SK-N-SH (cell line): Measurements from ENCODE around the gene MYCBPAP. TPM values are rescaled to one million over a fixed set of nuclear protein-coding genes. Genes with fewer than 3 reads are reported as not detected.
A peak's percentile ranks its signal among the peaks of the same experiment; 100 is the strongest.

Experiments
- CTCF ChIA-PET: fragments of 300-600, 350-600 bp; formaldehyde crosslinking; extraction: SDS; loops from one replicate; lab custom pipeline; 2021; lab: Yijun Ruan, JAX
- POLR2A ChIA-PET: fragments of 350-600 bp; sonication (Branson Sonifier 250); formaldehyde crosslinking; extraction: SDS; loops from one replicate; lab custom pipeline; 2020; ENCODE audit warnings: antibody characterized with exemption, inconsistent platforms; lab: Yijun Ruan, JAX
- DNase-seq: peaks from one replicate; pipeline ENCODE4 v3.0.0; 2012
- H2AFZ ChIP-seq: fragments of 200-600 bp; sonication (generic); 2 replicates; pipeline ENCODE4 v1.8.1; 2016; ENCODE audit warnings: antibody characterized with exemption, mild to moderate bottlenecking, low read depth
- H3F3A ChIP-seq: fragments of 200-600 bp; sonication (generic); replicated peaks from 2 replicates; pipeline ENCODE3; 2016; ENCODE audit warnings: antibody characterized with exemption, mild to moderate bottlenecking; ENCODE audit not compliant: insufficient read depth
- H3K27ac ChIP-seq, 2 experiments: fragments of 200-500 bp in 1 of 2; fragments of 200-600 bp in 1 of 2; sonication (Bioruptor generic) in 1 of 2; sonication (generic), shearing (Covaris generic) in 1 of 2; 2 replicates each; pipeline versions ENCODE4 v1.5.1 to v1.6.1; 2014 to 2016; ENCODE audit warnings: low read depth in 2 of 2, inconsistent platforms in 1 of 2, low read length in 1 of 2, mild to moderate bottlenecking in 1 of 2, mixed read lengths in 1 of 2
- H3K27me3 ChIP-seq: fragments of 200-600 bp; sonication (generic), shearing (Covaris generic); 2 replicates; pipeline ENCODE4 v1.6.1; 2016; ENCODE audit warnings: mixed run types; ENCODE audit not compliant: insufficient read depth
- H3K36me3 ChIP-seq, 2 experiments: fragments of 200-500 bp in 1 of 2; fragments of 200-600 bp in 1 of 2; sonication (Bioruptor generic) in 1 of 2; sonication (generic) in 1 of 2; replicated peaks in 1 of 2; 2 replicates each; pipeline versions ENCODE3 to v1.5.1; 2014 to 2016; ENCODE audit warnings: low read length in 1 of 2, mild to moderate bottlenecking in 1 of 2; ENCODE audit not compliant: insufficient read depth in 2 of 2, control insufficient read depth in 1 of 2
- H3K4me1 ChIP-seq, 2 experiments: fragments of 200-500 bp in 1 of 2; fragments of 200-600 bp in 1 of 2; sonication (Bioruptor generic) in 1 of 2; sonication (generic), shearing (Covaris generic) in 1 of 2; 2 replicates each; pipeline versions ENCODE4 v1.5.1 to v1.6.1; 2014 to 2016; ENCODE audit warnings: low read depth in 1 of 2, low read length in 1 of 2, mixed run types in 1 of 2; ENCODE audit not compliant: insufficient read depth in 2 of 2, control insufficient read depth in 1 of 2
- H3K4me2 ChIP-seq: fragments of 200-600 bp; sonication (generic), shearing (Covaris generic); 2 replicates; pipeline ENCODE4 v1.6.1; 2017; ENCODE audit warnings: mixed run types
- H3K4me3 ChIP-seq, 2 experiments: fragments of 200-500 bp in 1 of 2; fragments of 200-600 bp in 1 of 2; sonication (Bioruptor generic) in 1 of 2; sonication (generic), shearing (Covaris generic) in 1 of 2; 2 replicates each; pipeline versions ENCODE4 v1.5.1 to v1.8.1; 2014 to 2016; ENCODE audit warnings: low read depth in 2 of 2, inconsistent platforms in 1 of 2, low read length in 1 of 2, mild to moderate bottlenecking in 1 of 2, mixed read lengths in 1 of 2, moderate library complexity in 1 of 2
- H3K79me2 ChIP-seq: fragments of 200-600 bp; sonication (generic); 2 replicates; pipeline ENCODE4 v1.8.1; 2017; ENCODE audit warnings: mild to moderate bottlenecking; ENCODE audit not compliant: insufficient read depth
- H3K9ac ChIP-seq: fragments of 200-600 bp; sonication (generic); 2 replicates; pipeline ENCODE4 v1.6.1; 2017; ENCODE audit warnings: mixed run types
- H3K9me2 ChIP-seq: fragments of 200-600 bp; sonication (generic); 2 replicates; pipeline ENCODE4 v1.6.1; 2017; ENCODE audit warnings: mixed run types
- H3K9me3 ChIP-seq: fragments of 200-600 bp; sonication (generic); 2 replicates; pipeline ENCODE4 v1.6.1; 2017; ENCODE audit warnings: mixed run types, mild to moderate bottlenecking, moderate library complexity
- H4K20me1 ChIP-seq: fragments of 200-600 bp; sonication (generic); 2 replicates; pipeline ENCODE4 v1.6.1; 2017; ENCODE audit warnings: mild to moderate bottlenecking, mixed run types; ENCODE audit not compliant: insufficient read depth
- RCOR1 ChIP-seq: fragments of 150-350 bp; IDR thresholded peaks from 2 replicates; pipeline ENCODE4 v1.6.1; 2017; ENCODE audit warnings: antibody characterized with exemption, low read length
- RFX5 ChIP-seq: IDR thresholded peaks from 2 replicates; pipeline ENCODE4 v1.6.1; 2012; ENCODE audit warnings: mild to moderate bottlenecking, improper control_type of control experiment, low read length
- SIN3A ChIP-seq: IDR thresholded peaks from 2 replicates; pipeline ENCODE4 v1.6.1; 2012; ENCODE audit warnings: low read depth, mild to moderate bottlenecking, low read length, moderate library complexity, borderline replicate concordance
- WGBS: methylation state at CpG from one replicate; pipeline ENCODE4 v1.1.6; 2017; ENCODE audit warnings: low lambda C conversion rate; 5-methylcytosine and 5-hydroxymethylcytosine counted together
- polyA plus RNA-seq, 3 experiments: library from polyadenylated mRNA; depleted of rRNA; stranded (reverse); fragments of >200 nt; gene quantifications; 2 replicates each; pipeline ENCODE4 v1.2.3, GENCODE V29; 2012
- TF ChIP-seq, protein P1 (sequence below): IDR thresholded peaks from 2 replicates; pipeline ENCODE4; 2012
- TF ChIP-seq, protein P2 (sequence below): IDR thresholded peaks from 2 replicates; pipeline ENCODE4 v1.6.1; 2012; ENCODE audit warnings: mild to moderate bottlenecking, low read depth, low read length, moderate library complexity
- TF ChIP-seq, protein P3 (sequence below): IDR thresholded peaks from 2 replicates; pipeline ENCODE4 v1.4.0; 2012; ENCODE audit warnings: low read depth, borderline replicate concordance
- TF ChIP-seq, protein P4 (sequence below): fragments of 150-350 bp; IDR thresholded peaks from 2 replicates; pipeline ENCODE4 v1.6.1; 2016; ENCODE audit warnings: mild to moderate bottlenecking, low read depth, low read length

The MYCBPAP gene
- polyA plus RNA-seq, 1 of the 3 experiments (the other 2 are of a cell fraction): 2.4 TPM

DNA sequence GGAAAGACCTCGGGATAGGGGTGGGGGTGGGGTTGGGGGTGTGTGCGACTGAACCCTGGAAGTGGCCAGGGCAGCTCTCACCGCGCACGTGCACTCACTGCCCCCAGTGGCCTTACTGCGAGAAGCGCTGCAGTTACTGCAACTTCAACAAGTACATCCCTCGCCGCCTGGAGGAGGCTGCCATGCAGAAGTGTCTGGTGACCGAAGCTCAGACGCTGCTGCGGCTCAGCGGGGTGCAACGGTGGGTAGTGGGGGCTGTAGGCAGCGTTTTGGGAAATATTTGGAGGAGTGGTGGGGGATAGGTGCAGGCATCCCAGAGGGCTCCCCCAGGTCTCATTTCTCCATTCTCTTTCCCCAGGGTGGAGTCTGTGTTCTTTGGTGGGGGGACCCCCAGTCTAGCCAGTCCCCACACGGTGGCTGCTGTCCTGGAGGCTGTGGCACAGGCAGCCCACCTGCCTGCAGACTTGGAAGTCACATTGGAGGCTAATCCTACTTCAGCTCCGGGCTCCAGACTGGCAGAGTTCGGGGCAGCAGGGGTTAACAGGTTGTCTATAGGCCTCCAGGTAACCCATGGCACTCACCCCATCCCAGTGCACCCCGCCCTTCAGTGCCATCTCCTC lies 28.6 kb upstream of the MYCBPAP start (continued):
- TF ChIP-seq, protein P1, sequence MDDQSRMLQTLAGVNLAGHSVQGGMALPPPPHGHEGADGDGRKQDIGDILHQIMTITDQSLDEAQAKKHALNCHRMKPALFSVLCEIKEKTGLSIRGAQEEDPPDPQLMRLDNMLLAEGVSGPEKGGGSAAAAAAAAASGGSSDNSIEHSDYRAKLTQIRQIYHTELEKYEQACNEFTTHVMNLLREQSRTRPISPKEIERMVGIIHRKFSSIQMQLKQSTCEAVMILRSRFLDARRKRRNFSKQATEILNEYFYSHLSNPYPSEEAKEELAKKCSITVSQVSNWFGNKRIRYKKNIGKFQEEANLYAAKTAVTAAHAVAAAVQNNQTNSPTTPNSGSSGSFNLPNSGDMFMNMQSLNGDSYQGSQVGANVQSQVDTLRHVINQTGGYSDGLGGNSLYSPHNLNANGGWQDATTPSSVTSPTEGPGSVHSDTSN: no peak

DNA sequence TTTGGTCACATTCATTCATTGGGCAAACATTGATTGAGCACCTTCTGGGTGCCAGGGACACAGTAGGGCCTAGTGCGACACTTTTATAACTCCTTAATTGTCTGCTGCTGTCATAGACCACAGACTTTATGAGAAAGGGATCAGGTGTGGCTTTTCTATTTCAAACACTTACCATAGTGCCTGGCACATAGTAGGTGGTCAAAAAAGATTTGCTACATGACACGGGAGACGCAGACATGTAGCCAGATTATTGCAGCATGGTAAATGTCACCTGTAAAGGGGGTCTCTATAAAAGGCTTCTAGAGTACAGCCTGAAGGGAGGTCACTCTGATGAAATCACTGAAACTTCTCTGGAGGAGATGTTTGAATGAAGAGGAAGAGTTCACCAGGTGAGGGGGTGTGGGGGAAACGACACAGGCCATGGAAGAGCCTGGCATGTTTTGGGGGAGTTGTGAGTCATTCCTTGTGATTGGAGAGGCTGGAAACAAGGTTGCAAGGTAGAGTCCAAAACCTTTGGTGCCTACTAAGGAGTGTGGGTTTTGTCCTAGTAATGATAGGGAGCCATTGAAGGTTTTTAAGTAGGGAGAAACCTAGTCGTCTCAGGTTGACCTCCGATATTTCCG lies 28.0 kb upstream of the MYCBPAP start:
- 97% methylated on average over 7 of the region's 7 CpGs for WGBS
- Histone ChIP-seq H2AFZ (no peak overlapping the region), H3K4me1 (peaks cover 10 to 17% of the 10 kb centered on the region in 2 experiments; a peak in 2 of 4 replicates), H3K27me3 (no peaks in the 10 kb centered on the region), H3K4me3 (peak overlapping the region; percentile 80 to 90; a peak in 2 of 4 replicates), H3F3A (peaks cover 17% of the 10 kb centered on the region), H3K9me2 (no peaks in the 10 kb centered on the region), H3K9me3 (no peaks in the 10 kb centered on the region), H4K20me1 (no peaks in the 10 kb centered on the region), H3K27ac (no peak overlapping the region), H3K36me3 (peaks cover 15 to 44% of the 10 kb centered on the region in 2 experiments), H3K4me2 (peak overlapping the region; percentile 92), H3K9ac (no peak overlapping the region), H3K79me2 (peaks cover 16% of the 10 kb centered on the region)
- DNase-seq: no peak
- CTCF ChIA-PET: interaction anchor here (0.6 to 9.8 kb wide), 54 partner anchors 8 to 376 kb away, joined by 3 to 183 read pairs (median 7); partner anchors contain the start of genes CHAD, COL1A1, EPN3 and LRRC59
- POLR2A ChIA-PET: interaction anchor here (0.9 to 1.4 kb wide), 2 partner anchors 83 to 134 kb away, joined by 3 to 10 read pairs; partner anchors contain the start of gene LRRC59
- TF ChIP-seq RCOR1: no peak
- TF ChIP-seq, protein P2, sequence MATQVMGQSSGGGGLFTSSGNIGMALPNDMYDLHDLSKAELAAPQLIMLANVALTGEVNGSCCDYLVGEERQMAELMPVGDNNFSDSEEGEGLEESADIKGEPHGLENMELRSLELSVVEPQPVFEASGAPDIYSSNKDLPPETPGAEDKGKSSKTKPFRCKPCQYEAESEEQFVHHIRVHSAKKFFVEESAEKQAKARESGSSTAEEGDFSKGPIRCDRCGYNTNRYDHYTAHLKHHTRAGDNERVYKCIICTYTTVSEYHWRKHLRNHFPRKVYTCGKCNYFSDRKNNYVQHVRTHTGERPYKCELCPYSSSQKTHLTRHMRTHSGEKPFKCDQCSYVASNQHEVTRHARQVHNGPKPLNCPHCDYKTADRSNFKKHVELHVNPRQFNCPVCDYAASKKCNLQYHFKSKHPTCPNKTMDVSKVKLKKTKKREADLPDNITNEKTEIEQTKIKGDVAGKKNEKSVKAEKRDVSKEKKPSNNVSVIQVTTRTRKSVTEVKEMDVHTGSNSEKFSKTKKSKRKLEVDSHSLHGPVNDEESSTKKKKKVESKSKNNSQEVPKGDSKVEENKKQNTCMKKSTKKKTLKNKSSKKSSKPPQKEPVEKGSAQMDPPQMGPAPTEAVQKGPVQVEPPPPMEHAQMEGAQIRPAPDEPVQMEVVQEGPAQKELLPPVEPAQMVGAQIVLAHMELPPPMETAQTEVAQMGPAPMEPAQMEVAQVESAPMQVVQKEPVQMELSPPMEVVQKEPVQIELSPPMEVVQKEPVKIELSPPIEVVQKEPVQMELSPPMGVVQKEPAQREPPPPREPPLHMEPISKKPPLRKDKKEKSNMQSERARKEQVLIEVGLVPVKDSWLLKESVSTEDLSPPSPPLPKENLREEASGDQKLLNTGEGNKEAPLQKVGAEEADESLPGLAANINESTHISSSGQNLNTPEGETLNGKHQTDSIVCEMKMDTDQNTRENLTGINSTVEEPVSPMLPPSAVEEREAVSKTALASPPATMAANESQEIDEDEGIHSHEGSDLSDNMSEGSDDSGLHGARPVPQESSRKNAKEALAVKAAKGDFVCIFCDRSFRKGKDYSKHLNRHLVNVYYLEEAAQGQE: no peak
- TF ChIP-seq, protein P3, sequence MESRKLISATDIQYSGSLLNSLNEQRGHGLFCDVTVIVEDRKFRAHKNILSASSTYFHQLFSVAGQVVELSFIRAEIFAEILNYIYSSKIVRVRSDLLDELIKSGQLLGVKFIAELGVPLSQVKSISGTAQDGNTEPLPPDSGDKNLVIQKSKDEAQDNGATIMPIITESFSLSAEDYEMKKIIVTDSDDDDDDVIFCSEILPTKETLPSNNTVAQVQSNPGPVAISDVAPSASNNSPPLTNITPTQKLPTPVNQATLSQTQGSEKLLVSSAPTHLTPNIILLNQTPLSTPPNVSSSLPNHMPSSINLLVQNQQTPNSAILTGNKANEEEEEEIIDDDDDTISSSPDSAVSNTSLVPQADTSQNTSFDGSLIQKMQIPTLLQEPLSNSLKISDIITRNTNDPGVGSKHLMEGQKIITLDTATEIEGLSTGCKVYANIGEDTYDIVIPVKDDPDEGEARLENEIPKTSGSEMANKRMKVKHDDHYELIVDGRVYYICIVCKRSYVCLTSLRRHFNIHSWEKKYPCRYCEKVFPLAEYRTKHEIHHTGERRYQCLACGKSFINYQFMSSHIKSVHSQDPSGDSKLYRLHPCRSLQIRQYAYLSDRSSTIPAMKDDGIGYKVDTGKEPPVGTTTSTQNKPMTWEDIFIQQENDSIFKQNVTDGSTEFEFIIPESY: no peak
- no peak for TF ChIP-seq SIN3A
- TF ChIP-seq RFX5: no peak
- TF ChIP-seq, protein P4, sequence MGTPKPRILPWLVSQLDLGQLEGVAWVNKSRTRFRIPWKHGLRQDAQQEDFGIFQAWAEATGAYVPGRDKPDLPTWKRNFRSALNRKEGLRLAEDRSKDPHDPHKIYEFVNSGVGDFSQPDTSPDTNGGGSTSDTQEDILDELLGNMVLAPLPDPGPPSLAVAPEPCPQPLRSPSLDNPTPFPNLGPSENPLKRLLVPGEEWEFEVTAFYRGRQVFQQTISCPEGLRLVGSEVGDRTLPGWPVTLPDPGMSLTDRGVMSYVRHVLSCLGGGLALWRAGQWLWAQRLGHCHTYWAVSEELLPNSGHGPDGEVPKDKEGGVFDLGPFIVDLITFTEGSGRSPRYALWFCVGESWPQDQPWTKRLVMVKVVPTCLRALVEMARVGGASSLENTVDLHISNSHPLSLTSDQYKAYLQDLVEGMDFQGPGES: no peak
